ENCODE measurements around the gene CRTAP.

DNA sequence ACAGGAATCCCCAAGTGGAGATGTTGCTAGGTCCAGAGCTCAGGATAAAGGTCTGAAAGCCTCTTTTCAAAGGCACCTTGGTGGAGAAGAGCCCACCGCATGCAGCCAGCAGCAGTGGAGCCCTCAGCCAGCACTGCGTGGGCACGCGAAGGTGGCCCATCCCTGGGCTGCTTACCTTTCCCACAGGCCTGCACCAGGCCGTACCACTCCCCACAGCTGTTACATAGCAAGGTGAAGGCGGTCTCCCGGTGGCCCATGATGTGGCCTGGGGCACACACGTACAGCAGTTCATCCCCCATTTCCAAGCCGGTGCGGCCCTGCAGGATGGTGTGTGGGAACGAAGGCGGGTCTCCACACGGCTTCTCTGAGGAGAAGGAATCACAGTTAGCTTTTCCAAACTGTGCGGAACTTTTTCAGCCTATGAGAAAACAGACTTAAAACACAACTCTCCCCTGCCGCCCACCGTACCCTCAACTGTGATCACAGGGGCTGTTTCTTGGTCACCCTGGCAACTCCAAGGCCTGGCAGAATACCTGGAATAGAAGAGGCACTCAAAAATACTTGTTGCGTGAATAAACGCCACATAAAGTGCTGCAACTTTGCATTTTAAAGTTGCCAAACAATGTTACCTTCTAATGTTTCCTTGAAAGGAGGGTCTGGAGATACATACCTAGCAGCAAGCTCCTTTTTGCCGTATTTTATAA lies 61.0 kb downstream of the CRTAP start:
- TF ChIP-seq EZH2phosphoT487 (IDR thresholded peaks at IDR 0.05; ENCODE audit: insufficient read depth, low read depth): no peak
- TF ChIP-seq EZH2 (IDR thresholded peaks at IDR 0.05; ENCODE audit: insufficient read depth, poor library complexity, severe bottlenecking): no peak
